Mesenchymal stem cell (in vitro differentiated cells and primary cell): ENCODE results near the gene PKHD1.

Experiments used
- DNase-seq: peaks from one replicate; pipeline ENCODE4 v3.0.0-alpha.2; 2013
- H2AFZ ChIP-seq: one replicate; pipeline ENCODE4 v1.6.1; 2013; ENCODE audit warnings: low read depth, mild to moderate bottlenecking, control low read depth, inconsistent platforms, low read length, moderate library complexity
- H2AK5ac ChIP-seq: 2 replicates; pipeline ENCODE4 v1.6.1; 2013; ENCODE audit warnings: low read length, moderate library complexity, mild to moderate bottlenecking, inconsistent platforms; ENCODE audit not compliant: severe bottlenecking
- H2BK120ac ChIP-seq: one replicate; pipeline ENCODE4 v1.6.1; 2013; ENCODE audit warnings: low read depth, mild to moderate bottlenecking, inconsistent platforms, low read length, moderate library complexity
- H2BK12ac ChIP-seq, 2 experiments: one replicate each; pipeline ENCODE4 v1.6.1; 2013; ENCODE audit warnings: inconsistent platforms in 2 of 2, low read length in 2 of 2, mild to moderate bottlenecking in 2 of 2, moderate library complexity in 2 of 2, control low read depth in 1 of 2
- H2BK15ac ChIP-seq: one replicate; pipeline ENCODE4 v1.6.1; 2013; ENCODE audit warnings: mild to moderate bottlenecking, low read depth, inconsistent platforms; ENCODE audit not compliant: poor library complexity, severe bottlenecking
- H2BK5ac ChIP-seq: 2 replicates; pipeline ENCODE4 v1.6.1; 2013; ENCODE audit warnings: low read depth, mild to moderate bottlenecking, low read length, control low read depth, inconsistent platforms; ENCODE audit not compliant: poor library complexity, severe bottlenecking
- H3K14ac ChIP-seq, 2 experiments: one replicate each; pipeline ENCODE4 v1.6.1; 2013; ENCODE audit warnings: inconsistent platforms in 2 of 2, low read length in 2 of 2, control low read depth in 1 of 2, mild to moderate bottlenecking in 1 of 2, moderate library complexity in 1 of 2
- H3K18ac ChIP-seq, 2 experiments: one replicate each; pipeline ENCODE4 v1.6.1; 2013; ENCODE audit warnings: inconsistent platforms in 2 of 2, low read length in 2 of 2, control low read depth in 1 of 2, low read depth in 1 of 2, mild to moderate bottlenecking in 1 of 2
- H3K23ac ChIP-seq, 2 experiments: one replicate each; pipeline ENCODE4 v1.6.1; 2013; ENCODE audit warnings: inconsistent platforms in 2 of 2, low read length in 2 of 2, mild to moderate bottlenecking in 2 of 2, moderate library complexity in 2 of 2, control low read depth in 1 of 2
- H3K27ac ChIP-seq: 2 replicates; pipeline ENCODE4 v1.5.1; 2013; ENCODE audit warnings: mild to moderate bottlenecking, moderate library complexity, low read length, control low read depth, inconsistent platforms; ENCODE audit not compliant: poor library complexity, severe bottlenecking
- H3K27me3 ChIP-seq, 2 experiments: 2 replicates each; pipeline versions ENCODE4 v1.6.1 to v1.7.0; 2013; ENCODE audit warnings: low read length in 2 of 2, mild to moderate bottlenecking in 2 of 2, moderate library complexity in 2 of 2, control low read depth in 1 of 2, inconsistent platforms in 1 of 2; ENCODE audit not compliant: control insufficient read depth in 1 of 2, insufficient read depth in 1 of 2
- H3K36me3 ChIP-seq, 2 experiments: 2 replicates each; pipeline versions ENCODE4 v1.6.1 to v1.7.0; 2013; ENCODE audit warnings: low read length in 2 of 2, control low read depth in 1 of 2, inconsistent platforms in 1 of 2, low read depth in 1 of 2, mild to moderate bottlenecking in 1 of 2; ENCODE audit not compliant: insufficient read depth in 2 of 2, control insufficient read depth in 1 of 2
- H3K4ac ChIP-seq, 2 experiments: one replicate each; pipeline ENCODE4 v1.6.1; 2013; ENCODE audit warnings: inconsistent platforms in 2 of 2, low read length in 2 of 2, mild to moderate bottlenecking in 2 of 2, moderate library complexity in 2 of 2, control low read depth in 1 of 2, low read depth in 1 of 2
- H3K4me1 ChIP-seq: 2 replicates; pipeline ENCODE4 v1.6.1; 2013; ENCODE audit warnings: low read depth, low read length, control low read depth; ENCODE audit not compliant: control insufficient read depth, insufficient read depth
- H3K4me2 ChIP-seq: 2 replicates; pipeline ENCODE4 v1.6.1; 2013; ENCODE audit warnings: low read length, mild to moderate bottlenecking, inconsistent platforms; ENCODE audit not compliant: poor library complexity, severe bottlenecking
- H3K4me3 ChIP-seq, 2 experiments: 2 replicates each; pipeline versions ENCODE4 v1.5.1 to v1.7.0; 2013; ENCODE audit warnings: low read length in 2 of 2, mild to moderate bottlenecking in 2 of 2, control low read depth in 1 of 2, low read depth in 1 of 2; ENCODE audit not compliant: insufficient read depth in 1 of 2
- H3K79me1 ChIP-seq: replicated peaks from 2 replicates; pipeline ENCODE4 v1.6.1; 2013; ENCODE audit warnings: mild to moderate bottlenecking, control low read depth, low read length, inconsistent platforms; ENCODE audit not compliant: poor library complexity, severe bottlenecking
- H3K9ac ChIP-seq: 2 replicates; pipeline ENCODE4 v1.7.0; 2013; ENCODE audit warnings: mild to moderate bottlenecking, low read length, moderate library complexity
- H3K9me3 ChIP-seq: 2 replicates; pipeline ENCODE4 v1.7.0; 2013; ENCODE audit warnings: mild to moderate bottlenecking, low read length; ENCODE audit not compliant: control insufficient read depth
- H4K8ac ChIP-seq: one replicate; pipeline ENCODE4 v1.6.1; 2013; ENCODE audit warnings: inconsistent platforms, mild to moderate bottlenecking, low read length, moderate library complexity
- H4K91ac ChIP-seq: one replicate; pipeline ENCODE4 v1.6.1; 2013; ENCODE audit warnings: mild to moderate bottlenecking, low read length, inconsistent platforms
- whole genome bisulfite sequencing: methylation state at CpG from one replicate; pipeline ENCODE4 v1.1.7; 2013; ENCODE audit warnings: mixed read lengths; 5-methylcytosine and 5-hydroxymethylcytosine counted together

PKHD1 gene

DNA sequence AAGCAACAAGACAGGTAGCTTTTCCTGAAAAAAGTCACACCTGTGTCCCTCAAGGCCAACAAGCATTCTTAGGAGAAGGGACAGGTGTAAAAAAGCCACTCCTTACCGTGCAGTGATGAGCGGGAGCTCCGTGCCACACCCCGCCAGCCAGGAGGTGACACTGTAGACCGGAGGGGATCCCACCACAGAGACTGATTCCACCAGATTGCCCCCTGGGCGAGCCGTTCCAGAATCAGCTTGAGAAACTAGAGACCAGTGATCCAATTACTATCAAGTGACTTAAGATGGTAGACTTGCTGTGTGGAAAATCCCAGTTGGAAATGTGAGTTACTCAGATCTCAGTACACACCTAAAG is 37.4 kb downstream of the PKHD1 start:
- Histone ChIP-seq H3K36me3 (peaks cover 0 to 3% of the 10 kb centered on the region in 2 experiments), H2BK15ac (no peak overlapping the region), H2AFZ (no peak overlapping the region), H3K4me2 (no peak overlapping the region), H3K23ac (no peak overlapping the region), H2BK120ac (no peak overlapping the region), H3K9ac (no peak overlapping the region), H2BK12ac (no peak overlapping the region), H2BK5ac (no peak overlapping the region), H4K91ac (no peak overlapping the region), H3K9me3 (no peaks in the 10 kb centered on the region), H3K27me3 (peaks cover 0 to 16% of the 10 kb centered on the region in 2 experiments), H3K27ac (no peak overlapping the region), H2AK5ac (peak overlapping the region; percentile 31), H3K14ac (no peak overlapping the region), H4K8ac (no peak overlapping the region), H3K4me3 (no peak overlapping the region), H3K4me1 (peaks cover 4% of the 10 kb centered on the region), H3K79me1 (no peaks in the 10 kb centered on the region), H3K18ac (no peak overlapping the region), H3K4ac (no peak overlapping the region)
- DNase-seq, result no peak
- WGBS, result 62% methylated on average over 5 of the region's 7 CpGs

- Histone ChIP-seq H3K9ac (no peak overlapping the region), H3K27me3 (peaks cover 0 to 16% of the 10 kb centered on the region in 2 experiments), H3K27ac (no peak overlapping the region), H3K18ac (no peak overlapping the region), H3K4me1 (peaks cover 4% of the 10 kb centered on the region), H3K4me2 (no peak overlapping the region), H2BK12ac (no peak overlapping the region), H2AK5ac (peak overlapping the region; percentile 31), H2BK15ac (no peak overlapping the region), H3K4me3 (no peak overlapping the region), H3K14ac (no peak overlapping the region), H2AFZ (no peak overlapping the region), H3K36me3 (peaks cover 0 to 3% of the 10 kb centered on the region in 2 experiments), H2BK120ac (no peak overlapping the region), H4K91ac (no peak overlapping the region), H2BK5ac (no peak overlapping the region), H4K8ac (no peak overlapping the region), H3K9me3 (no peaks in the 10 kb centered on the region), H3K23ac (no peak overlapping the region), H3K79me1 (no peaks in the 10 kb centered on the region), H3K4ac (no peak overlapping the region)
- peak; percentile 36 for DNase-seq
- WGBS, result 18% methylated on average over 2 of the region's 3 CpGs
Measured at GRCh38 chr6:52049252-52050050, 38.0 kb downstream of the PKHD1 start.

DNA sequence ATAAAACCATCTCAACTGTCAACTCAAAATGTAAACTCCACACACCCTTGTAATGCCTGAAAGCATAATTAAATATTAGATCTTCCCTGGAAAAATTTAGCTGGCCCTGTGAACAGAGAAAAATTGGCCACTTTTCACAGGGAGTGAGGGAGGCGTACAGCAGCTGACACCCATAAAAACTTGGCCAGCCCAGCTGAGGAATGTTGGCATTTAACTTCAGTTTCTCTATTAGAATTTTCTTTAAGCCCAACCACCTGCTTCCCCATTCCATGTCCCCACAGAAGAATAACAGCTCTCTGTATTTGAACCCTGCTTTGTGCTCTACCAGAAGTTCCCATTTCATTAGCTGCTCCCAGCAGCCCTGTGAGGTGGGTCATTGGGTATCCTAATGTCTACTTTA is 41.0 kb downstream of the PKHD1 start:
- peaks cover 0 to 12% of the 10 kb centered on the region in 2 experiments for H3K27me3 ChIP-seq
- H4K91ac ChIP-seq, result no peak overlapping the region
- H3K36me3 ChIP-seq, result peaks cover 0 to 3% of the 10 kb centered on the region in 2 experiments
- no peak overlapping the region for H3K18ac ChIP-seq
- H2AK5ac ChIP-seq, result no peak overlapping the region
- no peak overlapping the region for H2AFZ ChIP-seq
- no peak overlapping the region for H2BK5ac ChIP-seq
- no peak overlapping the region for H3K14ac ChIP-seq
- no peak overlapping the region for H2BK12ac ChIP-seq
- no peaks in the 10 kb centered on the region for H3K4me1 ChIP-seq
- no peak overlapping the region for H3K9ac ChIP-seq
- H3K27ac ChIP-seq, result no peak overlapping the region
- DNase-seq, result no peak
- 71% methylated on average over 1 of the region's 1 CpG for WGBS
- H3K4me2 ChIP-seq, result no peak overlapping the region
- no peak overlapping the region for H2BK15ac ChIP-seq
- no peak overlapping the region for H3K23ac ChIP-seq
- no peaks in the 10 kb centered on the region for H3K79me1 ChIP-seq
- no peak overlapping the region for H4K8ac ChIP-seq
- H2BK120ac ChIP-seq, result no peak overlapping the region
- H3K4ac ChIP-seq, result no peak overlapping the region
- H3K4me3 ChIP-seq, result no peak overlapping the region
- H3K9me3 ChIP-seq, result no peaks in the 10 kb centered on the region

DNA sequence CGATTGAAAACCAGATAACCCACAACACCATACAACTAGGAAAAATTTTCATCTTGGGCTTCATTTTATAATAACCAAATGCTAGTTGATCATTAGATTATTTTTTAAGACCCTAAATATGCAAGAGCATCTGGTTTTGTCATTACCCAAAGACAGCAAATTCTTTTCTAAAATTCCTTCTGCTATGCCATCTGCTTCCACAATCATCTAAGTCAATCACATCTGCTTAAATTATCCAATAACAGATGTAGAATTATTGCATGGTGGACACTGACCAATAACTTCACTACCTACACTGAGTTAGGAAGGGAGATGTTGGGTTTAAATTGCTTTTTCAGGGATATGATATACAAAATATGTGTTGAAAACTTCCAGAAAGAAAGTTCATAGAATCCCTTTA is 41.9 kb downstream of the PKHD1 start:
- H3K4me3 ChIP-seq, result no peak overlapping the region
- no peak overlapping the region for H3K4ac ChIP-seq
- WGBS, result 71% methylated on average over 1 of the region's 1 CpG
- no peak overlapping the region for H4K8ac ChIP-seq
- no peak overlapping the region for H3K27ac ChIP-seq
- H3K4me2 ChIP-seq, result no peak overlapping the region
- no peak overlapping the region for H2BK15ac ChIP-seq
- no peak overlapping the region for H3K18ac ChIP-seq
- H2BK120ac ChIP-seq, result no peak overlapping the region
- H2AFZ ChIP-seq, result no peak overlapping the region
- H2BK5ac ChIP-seq, result no peak overlapping the region
- H3K27me3 ChIP-seq, result peaks cover 0 to 4% of the 10 kb centered on the region in 2 experiments
- H3K9me3 ChIP-seq, result no peaks in the 10 kb centered on the region
- H4K91ac ChIP-seq, result no peak overlapping the region
- H3K23ac ChIP-seq, result no peak overlapping the region
- H3K4me1 ChIP-seq, result no peaks in the 10 kb centered on the region
- H3K79me1 ChIP-seq, result no peaks in the 10 kb centered on the region
- no peak for DNase-seq
- peaks cover 0 to 3% of the 10 kb centered on the region in 2 experiments for H3K36me3 ChIP-seq
- H2BK12ac ChIP-seq, result no peak overlapping the region
- no peak overlapping the region for H3K14ac ChIP-seq
- H3K9ac ChIP-seq, result no peak overlapping the region
- no peak overlapping the region for H2AK5ac ChIP-seq
